ENCODE results near the gene ANKRD2.

- no peak for TF ChIP-seq EP300 (IDR thresholded peaks at IDR 0.05; ENCODE audit: borderline replicate concordance)
- no peak for TF ChIP-seq CREB1 (IDR thresholded peaks at IDR 0.05; ENCODE audit: low read depth)
- TF ChIP-seq YY1 (IDR thresholded peaks at IDR 0.05; ENCODE audit: low read depth): no peak
- TF ChIP-seq NFIC (IDR thresholded peaks at IDR 0.05): no peak
- TF ChIP-seq CEBPB (IDR thresholded peaks at IDR 0.05): no peak
- TF ChIP-seq EGR1 (IDR thresholded peaks at IDR 0.05): no peak
- no peak for TF ChIP-seq TAF1 (IDR thresholded peaks at IDR 0.05; ENCODE audit: low read depth)
- TF ChIP-seq, protein P1, sequence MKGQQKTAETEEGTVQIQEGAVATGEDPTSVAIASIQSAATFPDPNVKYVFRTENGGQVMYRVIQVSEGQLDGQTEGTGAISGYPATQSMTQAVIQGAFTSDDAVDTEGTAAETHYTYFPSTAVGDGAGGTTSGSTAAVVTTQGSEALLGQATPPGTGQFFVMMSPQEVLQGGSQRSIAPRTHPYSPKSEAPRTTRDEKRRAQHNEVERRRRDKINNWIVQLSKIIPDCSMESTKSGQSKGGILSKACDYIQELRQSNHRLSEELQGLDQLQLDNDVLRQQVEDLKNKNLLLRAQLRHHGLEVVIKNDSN (IDR thresholded peaks at IDR 0.05): no peak
- no peak for TF ChIP-seq TEAD4 (IDR thresholded peaks at IDR 0.05)
- TF ChIP-seq, protein P2, sequence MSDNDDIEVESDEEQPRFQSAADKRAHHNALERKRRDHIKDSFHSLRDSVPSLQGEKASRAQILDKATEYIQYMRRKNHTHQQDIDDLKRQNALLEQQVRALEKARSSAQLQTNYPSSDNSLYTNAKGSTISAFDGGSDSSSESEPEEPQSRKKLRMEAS (IDR thresholded peaks at IDR 0.05): no peak
- TF ChIP-seq RAD21 (IDR thresholded peaks at IDR 0.05; ENCODE audit: low read depth): no peak
These were observed 58.5 kb downstream of the ANKRD2 start for GRCh38 chr10:97631098-97631497.

All from Ishikawa (cell line).